Activated naive CD8-positive, alpha-beta T cell treated with anti-CD3 and anti-CD28 coated beads, Interleukin-2, amount 50 U/mL, for 24 hours (primary cell): ENCODE data around the gene ADCY9.
A peak's percentile ranks its signal among the peaks of the same experiment; 100 is the strongest.
"Not testable (repeated sequence)": the region's sequence is repeated elsewhere in the genome, so short reads cannot be mapped to it uniquely, and the experiment has no call there.

Source experiments
- ATAC-seq: fragments of 150-1000 bp; cut with Tn5 transposase; one replicate; pipeline ENCODE4 v1.10.0; 2021
- DNase-seq: peaks from one replicate; pipeline ENCODE4 v3.0.0; 2021
- H3K27ac Mint-ChIP-seq: one replicate; pipeline ENCODE4 v1.8.0; 2021; ENCODE audit warnings: mild to moderate bottlenecking, mixed read lengths
- H3K27me3 Mint-ChIP-seq: one replicate; pipeline ENCODE4 v1.8.0; 2021; ENCODE audit warnings: mixed read lengths
- H3K36me3 Mint-ChIP-seq: one replicate; pipeline ENCODE4 v1.8.0; 2021; ENCODE audit warnings: low read depth, mixed read lengths
- H3K4me1 Mint-ChIP-seq: one replicate; pipeline ENCODE4 v1.8.0; 2021; ENCODE audit warnings: mixed read lengths
- H3K4me3 Mint-ChIP-seq: one replicate; pipeline ENCODE4 v1.8.0; 2021; ENCODE audit warnings: mild to moderate bottlenecking, moderate library complexity, mixed read lengths
- H3K9me3 Mint-ChIP-seq: one replicate; pipeline ENCODE4 v1.8.0; 2021; ENCODE audit warnings: mixed read lengths

ADCY9 gene

GRCh38 chr16:3965781-3966582, 150.3 kb downstream of the ADCY9 start:
- Mint-ChIP-seq H3K9me3 (peaks cover 7% of the 10 kb centered on the region), H3K36me3 (peaks cover 3% of the 10 kb centered on the region), H3K27ac (no peak overlapping the region), H3K4me1 (peaks cover 24% of the 10 kb centered on the region), H3K27me3 (no peaks in the 10 kb centered on the region), H3K4me3 (no peak overlapping the region)
- ATAC-seq (no peak), DNase-seq (no peak)

- Mint-ChIP-seq H3K27me3 (no peaks in the 10 kb centered on the region), H3K27ac (no peak overlapping the region), H3K4me3 (no peak overlapping the region), H3K36me3 (peaks cover 3% of the 10 kb centered on the region), H3K4me1 (peaks cover 30% of the 10 kb centered on the region), H3K9me3 (peaks cover 7% of the 10 kb centered on the region)
- no peak for ATAC-seq
- DNase-seq = no peak
These were observed 150.9 kb downstream of the ADCY9 start for GRCh38 chr16:3965306-3965705.

- DNase-seq = no peak
- no peak overlapping the region for H3K27ac Mint-ChIP-seq
- H3K4me3 Mint-ChIP-seq = no peak overlapping the region
- H3K4me1 Mint-ChIP-seq = peaks cover 30% of the 10 kb centered on the region
- H3K9me3 Mint-ChIP-seq = peaks cover 7% of the 10 kb centered on the region
- no peaks in the 10 kb centered on the region for H3K27me3 Mint-ChIP-seq
- peaks cover 3% of the 10 kb centered on the region for H3K36me3 Mint-ChIP-seq
- ATAC-seq = no peak
These were observed 151.5 kb downstream of the ADCY9 start for GRCh38 chr16:3964686-3965290.

- H3K4me1 Mint-ChIP-seq = peaks cover 30% of the 10 kb centered on the region
- no peak overlapping the region for H3K27ac Mint-ChIP-seq
- H3K4me3 Mint-ChIP-seq = no peak overlapping the region
- H3K27me3 Mint-ChIP-seq = no peaks in the 10 kb centered on the region
- peaks cover 7% of the 10 kb centered on the region for H3K9me3 Mint-ChIP-seq
- H3K36me3 Mint-ChIP-seq = peaks cover 3% of the 10 kb centered on the region
- ATAC-seq (no peak), DNase-seq (no peak)
These were observed 152.2 kb downstream of the ADCY9 start for GRCh38 chr16:3963886-3964685.

GRCh38 chr16:3963203-3963602, 153.0 kb downstream of the ADCY9 start:
- ATAC-seq = no peak
- DNase-seq = peak; percentile 16
- H3K4me3 Mint-ChIP-seq = no peak overlapping the region
- H3K4me1 Mint-ChIP-seq = peaks cover 30% of the 10 kb centered on the region
- H3K9me3 Mint-ChIP-seq = peaks cover 7% of the 10 kb centered on the region
- H3K27ac Mint-ChIP-seq = peak overlapping the region; percentile 19
- no peaks in the 10 kb centered on the region for H3K27me3 Mint-ChIP-seq
- peaks cover 3% of the 10 kb centered on the region for H3K36me3 Mint-ChIP-seq

GRCh38 chr16:3961449-3961849, 154.8 kb downstream of the ADCY9 start:
- ATAC-seq = no peak
- Mint-ChIP-seq H3K27ac (no peak overlapping the region), H3K4me1 (peaks cover 30% of the 10 kb centered on the region), H3K36me3 (peaks cover 3% of the 10 kb centered on the region), H3K27me3 (peaks cover 11% of the 10 kb centered on the region), H3K9me3 (peaks cover 7% of the 10 kb centered on the region), H3K4me3 (no peak overlapping the region)
- no peak for DNase-seq

GRCh38 chr16:3959926-3960590, 156.2 kb downstream of the ADCY9 start:
- not testable (repeated sequence) for H3K27ac Mint-ChIP-seq, H3K36me3 Mint-ChIP-seq, DNase-seq

GRCh38 chr16:3959148-3959547, 157.1 kb downstream of the ADCY9 start:
- H3K27me3 Mint-ChIP-seq = peaks cover 29% of the 10 kb centered on the region
- DNase-seq (no peak), ATAC-seq (no peak)
- no peak overlapping the region for H3K4me3 Mint-ChIP-seq
- H3K36me3 Mint-ChIP-seq = no peaks in the 10 kb centered on the region
- no peak overlapping the region for H3K27ac Mint-ChIP-seq
- H3K9me3 Mint-ChIP-seq = peaks cover 7% of the 10 kb centered on the region
- peaks cover 30% of the 10 kb centered on the region for H3K4me1 Mint-ChIP-seq

More at GRCh38 chr16:3959926-3960590, 156.2 kb downstream of the ADCY9 start:
- H3K27me3 Mint-ChIP-seq = peaks cover 20% of the 10 kb centered on the region
- not testable (repeated sequence) for H3K9me3 Mint-ChIP-seq, ATAC-seq
- peak overlapping the region; percentile 75 for H3K4me3 Mint-ChIP-seq
- peaks cover 30% of the 10 kb centered on the region for H3K4me1 Mint-ChIP-seq

- H3K27ac Mint-ChIP-seq = no peak overlapping the region
- DNase-seq (no peak), ATAC-seq (no peak)
- peaks cover 18% of the 10 kb centered on the region for H3K4me1 Mint-ChIP-seq
- peaks cover 32% of the 10 kb centered on the region for H3K27me3 Mint-ChIP-seq
- no peaks in the 10 kb centered on the region for H3K36me3 Mint-ChIP-seq
- no peaks in the 10 kb centered on the region for H3K9me3 Mint-ChIP-seq
- no peak overlapping the region for H3K4me3 Mint-ChIP-seq
These were observed 158.8 kb downstream of the ADCY9 start for GRCh38 chr16:3957344-3957980.

- H3K27ac Mint-ChIP-seq = no peak overlapping the region
- H3K4me1 Mint-ChIP-seq = no peaks in the 10 kb centered on the region
- no peaks in the 10 kb centered on the region for H3K9me3 Mint-ChIP-seq
- ATAC-seq (no peak), DNase-seq (no peak)
- no peaks in the 10 kb centered on the region for H3K36me3 Mint-ChIP-seq
- H3K4me3 Mint-ChIP-seq = no peak overlapping the region
- H3K27me3 Mint-ChIP-seq = peaks cover 35% of the 10 kb centered on the region
These were observed 161.8 kb downstream of the ADCY9 start for GRCh38 chr16:3954411-3954921.

- H3K36me3 Mint-ChIP-seq = no peaks in the 10 kb centered on the region
- H3K27ac Mint-ChIP-seq = no peak overlapping the region
- ATAC-seq = no peak
- no peak for DNase-seq
- H3K9me3 Mint-ChIP-seq = no peaks in the 10 kb centered on the region
- H3K4me1 Mint-ChIP-seq = no peaks in the 10 kb centered on the region
- no peak overlapping the region for H3K4me3 Mint-ChIP-seq
- peaks cover 35% of the 10 kb centered on the region for H3K27me3 Mint-ChIP-seq
These were observed 162.4 kb downstream of the ADCY9 start for GRCh38 chr16:3953728-3954410.

- ATAC-seq = no peak
These were observed 163.5 kb downstream of the ADCY9 start for GRCh38 chr16:3952737-3953131.

GRCh38 chr16:3951861-3952736, 164.1 kb downstream of the ADCY9 start:
- Mint-ChIP-seq H3K27me3 (peaks cover 31% of the 10 kb centered on the region), H3K4me3 (no peak overlapping the region), H3K27ac (no peak overlapping the region), H3K36me3 (no peaks in the 10 kb centered on the region), H3K9me3 (no peaks in the 10 kb centered on the region), H3K4me1 (no peaks in the 10 kb centered on the region)
- DNase-seq (no peak), ATAC-seq (no peak)

More at GRCh38 chr16:3952737-3953131, 163.5 kb downstream of the ADCY9 start:
- DNase-seq = no peak
- Mint-ChIP-seq H3K9me3 (no peaks in the 10 kb centered on the region), H3K27ac (no peak overlapping the region), H3K36me3 (no peaks in the 10 kb centered on the region), H3K27me3 (peaks cover 36% of the 10 kb centered on the region), H3K4me3 (no peak overlapping the region), H3K4me1 (no peaks in the 10 kb centered on the region)
